Hippocampal formation (tissue), 2 donors: ENCODE results near the gene TMEM38A.

ENCODE experiments used
- DNase-seq, 2 donors: peaks; one replicate each; lab custom pipeline; 2025; lab: John Stamatoyannopoulos, UW

Gene TMEM38A

GRCh38 chr19:16660763-16661479 lies at the start of gene TMEM38A:
Gene TMEM38A (plus strand): TSS chr19:16661139. CDS start chr19:16661218, 79 bp downstream.
- peak in 1 of 2 donors; percentile 13 for DNase-seq

GRCh38 chr19:16612636-16613035 lies 48.3 kb upstream of the TMEM38A start:
- no peak for DNase-seq

- DNase-seq: no peak
Measured at GRCh38 chr19:16613841-16614240, 47.1 kb upstream of the TMEM38A start.

GRCh38 chr19:16614941-16615340 lies 46.0 kb upstream of the TMEM38A start:
- no peak for DNase-seq

GRCh38 chr19:16615808-16616207 lies 45.1 kb upstream of the TMEM38A start:
- no peak for DNase-seq

GRCh38 chr19:16618248-16618647 lies 42.7 kb upstream of the TMEM38A start:
- no peak for DNase-seq

GRCh38 chr19:16619457-16619856 lies 41.5 kb upstream of the TMEM38A start:
- no peak for DNase-seq

GRCh38 chr19:16620018-16620417 lies 40.9 kb upstream of the TMEM38A start:
- DNase-seq: no peak

- DNase-seq: no peak
Measured at GRCh38 chr19:16620584-16620983, 40.4 kb upstream of the TMEM38A start.

GRCh38 chr19:16621165-16621800 lies 39.7 kb upstream of the TMEM38A start:
- DNase-seq: no peak

GRCh38 chr19:16623066-16623465 lies 37.9 kb upstream of the TMEM38A start:
- DNase-seq: no peak

- no peak for DNase-seq
Measured at GRCh38 chr19:16623576-16623975, 37.4 kb upstream of the TMEM38A start.

- no peak for DNase-seq
Measured at GRCh38 chr19:16624236-16624635, 36.7 kb upstream of the TMEM38A start.

GRCh38 chr19:16625163-16625958 lies 35.6 kb upstream of the TMEM38A start:
- no peak for DNase-seq

GRCh38 chr19:16626796-16627192 lies 34.1 kb upstream of the TMEM38A start:
- DNase-seq: no peak

GRCh38 chr19:16627193-16627927 lies 33.6 kb upstream of the TMEM38A start:
- no peak for DNase-seq

GRCh38 chr19:16627928-16628182 lies 33.1 kb upstream of the TMEM38A start:
- DNase-seq: no peak

- DNase-seq: peak; percentile 93 to 97
Measured at GRCh38 chr19:16628183-16628983, 32.6 kb upstream of the TMEM38A start, which contains the start of gene MED26. Gene MED26 (minus strand): TSS chr19:16628204. CDS start chr19:16627943, 261 bp downstream.

- DNase-seq: no peak
Measured at GRCh38 chr19:16628984-16629691, 31.8 kb upstream of the TMEM38A start.

- DNase-seq: no peak
Measured at GRCh38 chr19:16631465-16631864, 29.5 kb upstream of the TMEM38A start.

GRCh38 chr19:16637535-16637934 lies 23.4 kb upstream of the TMEM38A start:
- DNase-seq: no peak
